ENCODE results near the gene ZNF799.

DNA sequence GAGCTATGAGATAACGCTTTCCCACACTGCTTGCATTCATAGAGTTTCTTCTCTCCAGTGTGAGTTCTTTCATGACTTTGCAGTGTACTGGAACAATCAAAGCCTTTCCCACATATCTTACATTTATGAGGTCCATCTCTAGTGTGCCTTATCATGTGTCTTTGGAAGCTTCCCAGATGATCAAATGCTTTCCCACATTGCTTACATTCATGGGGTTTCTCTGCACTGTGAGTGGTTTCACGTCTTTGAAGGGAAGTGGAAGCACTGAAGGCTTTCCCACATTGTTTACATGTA lies 20.7 kb downstream of the ZNF799 start:
- TF ChIP-seq CHD1 (IDR thresholded peaks at IDR 0.05; ENCODE audit: low read depth, low read length) (no peak), RFX5 (IDR thresholded peaks at IDR 0.05; ENCODE audit: low read depth, low read length) (no peak), CTCF (conservative IDR thresholded peaks at IDR 0.05; ENCODE audit: low read depth, low read length) (no peak), RCOR1 (IDR thresholded peaks at IDR 0.05; ENCODE audit: insufficient replicate concordance, low read length) (no peak), MAZ (IDR thresholded peaks at IDR 0.05; ENCODE audit: borderline replicate concordance, low read depth, low read length) (no peak)

Data from IMR-90 (cell line).